CD4-positive, alpha-beta T cell treated with Interleukin-4 for 4 hours (primary cell): Measurements from ENCODE around the gene ARL4C.
A peak's percentile ranks its signal among the peaks of the same experiment; 100 is the strongest.

ENCODE experiments used
- DNase-seq: peaks from one replicate; pipeline ENCODE4 v3.0.0-alpha.2; 2020

Gene ARL4C

GRCh38 chr2:234444893-234445292 is 52.0 kb downstream of the ARL4C start:
- peak; percentile 55 for DNase-seq

GRCh38 chr2:234444242-234444730 is 52.6 kb downstream of the ARL4C start:
- DNase-seq = no peak
